Brain microvascular endothelial cell (primary cell): Measurements from ENCODE around the gene SPEF1.
A peak's percentile ranks its signal among the peaks of the same experiment; 100 is the strongest.

ENCODE experiments used
- DNase-seq: peaks from one replicate; pipeline ENCODE4 v3.0.0-alpha.2; 2020
- H3K27ac ChIP-seq: fragments of 250-450 bp; sonication (Bioruptor Pico); 2 replicates; pipeline ENCODE4 v1.5.1; 2020; ENCODE audit warnings: mild to moderate bottlenecking, moderate library complexity
- H3K27me3 ChIP-seq: fragments of 250-450 bp; sonication (Bioruptor Pico); replicated peaks from 2 replicates; pipeline ENCODE4 v1.5.1; 2020; ENCODE audit warnings: mild to moderate bottlenecking
- H3K36me3 ChIP-seq: fragments of 250-450 bp; sonication (Bioruptor Pico); replicated peaks from 2 replicates; pipeline ENCODE4 v1.5.1; 2020; ENCODE audit warnings: mild to moderate bottlenecking
- H3K4me3 ChIP-seq: 2 replicates; pipeline ENCODE4 v1.5.1; 2011; ENCODE audit warnings: low read depth, mild to moderate bottlenecking, control low read depth, low read length, moderate library complexity
- CTCF ChIP-seq: IDR thresholded peaks from 2 replicates; pipeline ENCODE4 v1.5.1; 2011; ENCODE audit warnings: low read depth, mild to moderate bottlenecking, moderate library complexity, low read length, control low read depth, inconsistent platforms; ENCODE audit errors: missing control alignments
- in situ Hi-C: cut with HindIII; loops from 2 replicates; pipeline ENCODE4 v1.10.0; 2017; ENCODE audit warnings: low sequenced_read_pairs, low pct_ligation_motif_present

Gene SPEF1

GRCh38 chr20:3751675-3752385 lies 29.4 kb downstream of the SPEF1 start:
- peak overlapping the region; percentile 36 for H3K4me3 ChIP-seq
- no peak overlapping the region for H3K27ac ChIP-seq
- in situ Hi-C loops, result no loop called here
- peaks cover 3% of the 10 kb centered on the region for H3K36me3 ChIP-seq
- no peak for TF ChIP-seq CTCF
- DNase-seq, result no peak
- H3K27me3 ChIP-seq, result no peaks in the 10 kb centered on the region

DNA sequence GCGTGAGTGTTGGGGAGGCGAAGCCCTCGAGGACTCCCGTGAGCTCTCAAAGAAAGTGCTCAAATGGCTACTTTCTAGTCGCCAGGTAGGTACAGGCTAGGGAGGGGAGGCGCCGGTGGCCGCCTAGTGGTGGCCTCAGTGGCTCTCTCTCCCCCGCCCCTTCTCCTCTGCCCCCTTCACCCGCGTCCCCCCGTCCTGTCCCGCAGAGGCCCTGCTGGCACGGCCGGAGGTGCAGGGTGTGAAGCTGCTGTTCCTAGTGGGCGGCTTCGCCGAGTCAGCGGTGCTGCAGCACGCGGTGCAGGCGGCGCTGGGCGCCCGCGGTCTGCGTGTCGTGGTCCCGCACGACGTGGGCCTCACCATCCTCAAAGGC lies 30.0 kb downstream of the SPEF1 start:
- TF ChIP-seq CTCF, result peak; percentile 38
- no peak for DNase-seq
- Histone ChIP-seq H3K36me3 (peaks cover 3% of the 10 kb centered on the region), H3K4me3 (no peak overlapping the region), H3K27ac (no peak overlapping the region), H3K27me3 (no peaks in the 10 kb centered on the region)
- in situ Hi-C loops, result no loop called here

- Histone ChIP-seq H3K27me3 (no peaks in the 10 kb centered on the region), H3K36me3 (no peaks in the 10 kb centered on the region), H3K27ac (no peak overlapping the region), H3K4me3 (peak overlapping the region; percentile 20)
- TF ChIP-seq CTCF, result peak; percentile 64
- DNase-seq, result no peak
- in situ Hi-C loops, result no loop called here
Observed at GRCh38 chr20:3749689-3750531, 31.3 kb downstream of the SPEF1 start.

DNA sequence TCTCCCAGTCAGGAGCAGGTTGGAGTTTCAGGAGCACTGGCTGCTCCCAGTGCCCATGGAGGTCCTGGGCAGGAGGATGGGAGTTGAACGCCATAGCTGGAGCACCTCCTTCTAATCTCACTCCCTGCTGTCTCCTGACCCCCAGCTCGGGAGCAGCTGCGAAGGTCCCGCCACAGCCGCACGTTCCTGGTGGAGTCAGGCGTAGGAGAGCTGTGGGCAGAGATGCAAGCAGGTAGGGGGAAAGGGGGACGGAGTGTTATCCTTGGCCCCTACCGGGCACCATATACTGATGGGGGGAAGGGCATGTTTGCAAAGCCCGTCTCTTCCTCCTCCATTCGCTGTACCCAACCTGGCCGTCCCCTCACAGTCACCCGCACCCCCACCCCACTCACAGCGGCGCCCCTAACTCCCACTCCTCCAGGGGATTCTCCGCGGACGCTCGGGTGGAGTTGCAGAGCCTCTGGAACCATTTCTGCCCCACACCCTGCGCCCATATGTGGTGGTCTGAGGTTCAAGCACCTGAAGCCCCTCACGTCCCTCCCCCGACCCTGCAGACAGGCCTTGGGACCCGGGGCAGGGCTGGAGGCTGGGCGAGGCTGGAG lies 32.1 kb downstream of the SPEF1 start:
- in situ Hi-C loops, result no loop called here
- TF ChIP-seq CTCF, result no peak
- DNase-seq, result no peak
- H3K36me3 ChIP-seq, result no peaks in the 10 kb centered on the region
- no peak overlapping the region for H3K27ac ChIP-seq
- H3K27me3 ChIP-seq, result no peaks in the 10 kb centered on the region
- no peak overlapping the region for H3K4me3 ChIP-seq

DNA sequence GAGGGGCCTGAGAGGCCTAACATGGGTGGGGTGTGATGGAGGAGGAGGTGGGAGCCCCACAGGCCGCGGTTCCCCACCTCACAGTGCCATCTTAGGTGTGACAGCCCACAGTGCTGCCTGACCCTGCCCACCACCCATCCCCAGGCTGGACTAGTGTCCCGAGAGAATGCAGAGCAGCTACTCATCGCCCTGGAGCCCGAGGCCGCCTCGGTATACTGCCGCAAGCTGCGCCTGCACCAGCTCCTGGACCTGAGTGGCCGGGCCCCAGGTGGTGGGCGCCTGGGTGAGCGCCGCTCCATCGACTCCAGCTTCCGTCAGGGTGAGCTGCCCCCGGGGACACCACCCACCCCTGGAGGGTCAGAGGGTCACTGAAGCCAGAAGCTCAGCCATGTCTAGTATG lies 33.2 kb downstream of the SPEF1 start:
- H3K27ac ChIP-seq, result no peak overlapping the region
- H3K36me3 ChIP-seq, result no peaks in the 10 kb centered on the region
- no peak for TF ChIP-seq CTCF
- no peak for DNase-seq
- in situ Hi-C loops, result no loop called here
- no peak overlapping the region for H3K4me3 ChIP-seq
- no peaks in the 10 kb centered on the region for H3K27me3 ChIP-seq
